ENCODE measurements around the gene DCAF8.

DCAF8 gene

DNA sequence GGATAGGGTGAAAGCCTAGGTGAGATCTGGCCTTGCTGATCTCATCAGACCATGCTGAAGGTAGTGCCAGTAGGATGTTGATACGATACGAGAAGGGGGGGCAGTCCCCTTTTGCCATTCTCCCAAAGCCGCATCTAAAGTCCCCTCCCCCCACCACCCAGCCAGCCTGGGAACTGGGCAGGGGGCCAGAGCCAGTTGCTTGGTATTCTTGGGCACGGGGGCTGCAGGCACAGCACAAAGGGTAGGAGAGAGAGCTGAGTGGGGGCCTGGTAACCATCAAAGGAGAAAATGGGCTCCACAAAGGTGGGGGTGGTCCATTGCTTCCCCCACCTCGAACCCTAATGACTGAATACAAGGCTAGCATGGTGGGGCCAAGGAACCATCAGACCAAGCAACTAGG, 51.8 kb downstream of the DCAF8 start:
- H3K36me3 Mint-ChIP-seq (ENCODE audit: low read depth), result peaks cover 26% of the 10 kb centered on the region
- H3K27me3 Mint-ChIP-seq (ENCODE audit: low read depth, poor library complexity), result peaks cover 3% of the 10 kb centered on the region
- no peak for TF ChIP-seq CTCF (IDR thresholded peaks at IDR 0.05)
- H3K4me3 Mint-ChIP-seq, result no peak overlapping the region
- H3K27ac Mint-ChIP-seq, result no peak overlapping the region
- H3K4me1 Mint-ChIP-seq, result peaks cover 54% of the 10 kb centered on the region
- no peaks in the 10 kb centered on the region for H3K9me3 Mint-ChIP-seq
- DNase-seq, result no peak

- peaks cover 57% of the 10 kb centered on the region for H3K4me1 Mint-ChIP-seq
- peak overlapping the region; percentile 14 for H3K27ac Mint-ChIP-seq
- peaks cover 22% of the 10 kb centered on the region for H3K36me3 Mint-ChIP-seq (ENCODE audit: low read depth)
- peaks cover 3% of the 10 kb centered on the region for H3K27me3 Mint-ChIP-seq (ENCODE audit: low read depth, poor library complexity)
- H3K9me3 Mint-ChIP-seq, result no peaks in the 10 kb centered on the region
- no peak for TF ChIP-seq CTCF (IDR thresholded peaks at IDR 0.05)
- DNase-seq, result no peak
- H3K4me3 Mint-ChIP-seq, result peak overlapping the region; percentile 6
Measured at GRCh38 chr1:160209321-160210046, 52.9 kb downstream of the DCAF8 start.

GRCh38 chr1:160208557-160209320, 53.6 kb downstream of the DCAF8 start:
- peak overlapping the region; percentile 14 for H3K27ac Mint-ChIP-seq
- H3K9me3 Mint-ChIP-seq, result no peaks in the 10 kb centered on the region
- peak overlapping the region; percentile 19 for H3K4me3 Mint-ChIP-seq
- TF ChIP-seq CTCF (IDR thresholded peaks at IDR 0.05), result no peak
- peaks cover 3% of the 10 kb centered on the region for H3K27me3 Mint-ChIP-seq (ENCODE audit: low read depth, poor library complexity)
- DNase-seq, result no peak
- H3K36me3 Mint-ChIP-seq (ENCODE audit: low read depth), result peaks cover 22% of the 10 kb centered on the region
- H3K4me1 Mint-ChIP-seq, result peaks cover 65% of the 10 kb centered on the region

DNA sequence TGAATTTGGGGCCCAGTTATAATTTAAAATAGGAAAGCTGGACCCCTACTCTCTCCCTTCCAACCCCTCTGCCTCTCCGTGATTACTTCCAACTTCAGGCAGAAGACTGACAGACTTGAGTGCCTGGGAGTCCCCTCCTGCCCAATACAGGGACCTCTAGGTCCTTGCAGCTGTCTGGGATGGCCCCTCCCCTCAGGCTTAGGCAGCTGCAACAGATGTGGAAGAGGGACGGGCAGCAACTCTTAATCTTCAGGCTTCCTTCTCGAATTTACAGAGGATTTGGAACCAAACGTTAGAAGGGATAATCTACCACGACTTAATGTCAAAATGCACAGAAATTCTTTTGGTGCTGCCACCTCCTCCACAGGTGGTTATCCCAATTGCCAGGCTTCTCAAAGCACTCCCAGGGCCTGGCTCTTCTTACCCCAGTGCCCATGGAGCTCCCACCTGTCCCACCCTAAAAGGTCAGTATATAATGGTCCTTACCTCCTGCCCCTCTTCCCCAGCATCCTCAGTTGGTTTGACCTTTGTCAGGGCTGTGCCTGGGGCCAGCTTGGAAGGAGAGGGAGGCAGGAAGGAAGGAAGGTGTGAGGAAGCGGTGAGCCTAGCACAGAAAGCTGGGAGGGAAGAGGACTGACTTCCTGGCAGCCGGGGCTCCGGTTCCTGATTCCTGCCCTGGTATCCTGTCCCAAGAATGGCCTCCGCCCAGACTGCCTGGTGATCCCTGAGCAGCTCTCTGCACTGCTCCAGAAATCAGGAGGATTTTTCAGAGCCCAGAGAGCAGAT, 54.4 kb downstream of the DCAF8 start:
- H3K27me3 Mint-ChIP-seq (ENCODE audit: low read depth, poor library complexity), result peaks cover 3% of the 10 kb centered on the region
- H3K4me1 Mint-ChIP-seq, result peaks cover 65% of the 10 kb centered on the region
- H3K36me3 Mint-ChIP-seq (ENCODE audit: low read depth), result peaks cover 17% of the 10 kb centered on the region
- peak overlapping the region; percentile 44 for H3K4me3 Mint-ChIP-seq
- H3K27ac Mint-ChIP-seq, result peak overlapping the region; percentile 65
- no peak for TF ChIP-seq CTCF (IDR thresholded peaks at IDR 0.05)
- DNase-seq, result no peak
- H3K9me3 Mint-ChIP-seq, result no peaks in the 10 kb centered on the region

GRCh38 chr1:160207118-160207650, 55.2 kb downstream of the DCAF8 start:
- DNase-seq, result no peak
- Mint-ChIP-seq H3K27me3 (ENCODE audit: low read depth, poor library complexity) (peaks cover 5% of the 10 kb centered on the region), H3K4me1 (peaks cover 65% of the 10 kb centered on the region), H3K36me3 (ENCODE audit: low read depth) (peaks cover 11% of the 10 kb centered on the region), H3K9me3 (no peaks in the 10 kb centered on the region), H3K4me3 (peak overlapping the region; percentile 90), H3K27ac (no peak overlapping the region)
- no peak for TF ChIP-seq CTCF (IDR thresholded peaks at IDR 0.05)
